ENCODE data around the gene IFT52. TPM values are rescaled to one million over a fixed set of nuclear protein-coding genes. Genes with fewer than 3 reads are reported as not detected.

Gene IFT52
- total RNA-seq, 1 experiment from 2014 or later = 32.5 TPM

DNA sequence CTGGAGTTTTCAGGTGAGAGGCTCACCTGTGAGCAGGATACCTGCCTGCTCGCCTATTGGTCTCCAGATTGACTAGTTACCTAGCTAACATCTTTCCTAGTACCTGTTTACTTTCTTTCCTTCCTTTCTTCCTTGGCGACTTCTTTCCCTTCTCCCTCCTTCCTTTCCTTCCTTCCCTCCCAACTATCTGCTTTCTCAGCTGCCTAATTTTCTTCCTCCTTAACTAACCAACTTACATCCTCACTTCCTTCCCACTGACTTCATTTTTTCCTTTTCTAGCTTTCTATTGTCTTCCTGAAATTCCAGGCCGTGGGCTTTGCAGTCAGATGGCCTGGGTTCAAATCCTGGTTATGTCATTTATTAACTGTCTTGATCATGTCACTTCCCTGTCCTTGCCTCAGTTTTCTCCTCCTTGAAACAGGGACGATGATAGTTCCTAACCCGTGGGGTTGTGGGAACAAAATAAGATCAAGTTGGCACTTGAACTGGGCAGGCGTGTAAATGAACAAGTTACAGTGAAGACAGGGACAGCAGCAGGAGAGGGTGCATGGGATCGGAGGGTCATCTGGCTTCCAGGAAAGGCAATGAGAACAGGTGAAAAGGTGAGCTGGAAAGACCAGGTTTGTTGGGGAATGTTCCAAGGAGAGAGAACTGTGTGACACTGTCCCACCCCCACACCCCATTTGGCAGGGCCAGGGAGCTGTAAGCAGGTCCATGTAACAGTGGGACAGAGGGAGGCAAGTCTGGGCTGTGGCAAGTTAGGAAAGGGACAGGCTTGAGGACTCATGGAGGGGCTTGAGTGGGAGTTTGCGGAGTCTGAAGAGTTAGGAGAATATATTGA lies 31.4 kb upstream of the IFT52 start:
- no peaks in the 10 kb centered on the region for H3K4me1 ChIP-seq (replicated peaks)
- no peaks in the 10 kb centered on the region for H3K27me3 ChIP-seq (replicated peaks)
- no peak overlapping the region for H3K4me3 ChIP-seq
- no peaks in the 10 kb centered on the region for H3K36me3 ChIP-seq
- DNase-seq (ENCODE audit: low read depth in 1 of 2, low spot score in 2 of 2) = no peak
- H3K9me3 ChIP-seq (replicated peaks) = no peaks in the 10 kb centered on the region
- H3K27ac ChIP-seq = no peak overlapping the region

DNA sequence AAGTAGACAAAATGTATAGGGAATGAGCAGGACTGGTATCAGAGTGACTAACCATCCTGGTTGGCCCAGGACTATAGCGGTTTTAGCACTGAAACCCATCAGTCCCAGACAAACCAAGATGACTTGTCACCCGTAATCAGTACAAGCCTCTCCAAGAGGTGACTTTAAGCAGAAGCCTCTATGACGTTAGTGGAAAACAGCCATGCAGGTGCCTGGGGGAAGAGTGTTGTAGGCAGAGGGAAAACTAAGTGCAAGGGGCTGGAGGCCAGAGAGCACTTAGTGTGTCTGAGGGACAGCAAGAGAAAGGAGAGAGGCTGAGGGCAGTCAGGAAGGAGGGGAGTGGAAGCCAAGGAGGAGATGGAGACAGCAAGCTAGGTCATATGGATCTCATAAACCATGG lies 29.8 kb upstream of the IFT52 start:
- Histone ChIP-seq H3K27ac (no peak overlapping the region), H3K36me3 (no peaks in the 10 kb centered on the region), H3K27me3 (replicated peaks) (no peaks in the 10 kb centered on the region), H3K4me3 (no peak overlapping the region), H3K9me3 (replicated peaks) (no peaks in the 10 kb centered on the region), H3K4me1 (replicated peaks) (no peaks in the 10 kb centered on the region)
- DNase-seq (ENCODE audit: low read depth in 1 of 2, low spot score in 2 of 2) = no peak

DNA sequence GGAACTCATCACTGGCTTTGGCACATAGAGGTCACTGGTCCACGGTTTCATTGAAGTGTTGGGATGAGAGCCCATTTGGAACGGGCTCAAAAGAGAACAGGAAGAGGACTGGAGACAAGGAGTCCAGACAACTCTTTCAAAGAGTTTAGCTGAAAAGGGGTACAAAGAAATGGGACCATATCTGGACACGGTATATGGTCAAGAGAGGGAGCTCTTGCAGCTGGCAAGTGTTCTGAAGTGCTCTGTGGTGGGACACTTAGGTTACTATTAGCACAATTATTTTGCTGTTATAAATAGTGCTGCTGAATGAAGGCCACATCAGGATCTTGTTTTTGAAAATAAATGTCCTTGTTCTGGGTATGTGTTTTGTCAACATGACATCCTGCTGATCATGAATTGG lies 27.3 kb upstream of the IFT52 start:
- Histone ChIP-seq H3K36me3 (no peaks in the 10 kb centered on the region), H3K9me3 (replicated peaks) (no peaks in the 10 kb centered on the region), H3K4me1 (replicated peaks) (no peaks in the 10 kb centered on the region), H3K27ac (no peak overlapping the region), H3K27me3 (replicated peaks) (no peaks in the 10 kb centered on the region), H3K4me3 (no peak overlapping the region)
- no peak for DNase-seq (ENCODE audit: low read depth in 1 of 2, low spot score in 2 of 2)

DNA sequence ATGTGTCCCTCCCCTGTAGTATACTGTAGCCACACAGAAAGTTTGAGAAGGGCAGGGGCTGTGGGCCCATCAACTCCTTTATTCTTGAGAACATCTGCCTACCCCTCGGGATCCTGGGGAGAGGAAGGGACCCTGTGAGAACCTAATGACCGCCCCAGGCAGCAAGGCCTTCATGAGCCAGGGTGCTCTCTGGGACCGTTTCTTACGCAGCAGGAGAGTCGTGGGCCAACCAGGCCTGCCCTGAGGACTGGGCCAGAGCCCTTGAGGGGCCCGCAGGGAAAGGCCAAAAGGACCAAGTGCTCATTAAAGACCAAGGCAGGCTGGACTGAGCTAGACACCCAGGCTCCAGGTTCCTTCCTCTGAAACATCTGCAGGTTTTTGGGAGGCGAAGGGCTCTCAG lies 26.7 kb upstream of the IFT52 start:
- Histone ChIP-seq H3K9me3 (replicated peaks) (no peaks in the 10 kb centered on the region), H3K36me3 (no peaks in the 10 kb centered on the region), H3K27me3 (replicated peaks) (no peaks in the 10 kb centered on the region), H3K4me1 (replicated peaks) (no peaks in the 10 kb centered on the region), H3K4me3 (no peak overlapping the region), H3K27ac (no peak overlapping the region)
- no peak for DNase-seq (ENCODE audit: low read depth in 1 of 2, low spot score in 2 of 2)

DNA sequence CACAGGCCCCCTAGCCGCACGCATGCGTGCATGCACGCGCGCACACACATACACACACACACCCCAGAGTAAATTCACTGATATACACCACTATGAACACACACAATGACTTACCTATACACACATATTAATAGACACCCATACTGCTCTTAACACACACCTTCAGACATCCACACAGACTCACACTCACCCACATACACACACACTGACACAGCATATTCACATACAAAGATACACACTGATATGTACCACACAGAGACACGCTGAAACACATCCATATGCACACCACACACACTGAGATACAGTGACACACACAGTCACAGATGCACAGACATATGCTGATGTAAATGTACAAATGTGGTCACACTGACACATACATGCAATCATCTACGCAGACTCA lies 26.3 kb upstream of the IFT52 start:
- no peaks in the 10 kb centered on the region for H3K9me3 ChIP-seq (replicated peaks)
- no peaks in the 10 kb centered on the region for H3K4me1 ChIP-seq (replicated peaks)
- no peaks in the 10 kb centered on the region for H3K27me3 ChIP-seq (replicated peaks)
- H3K36me3 ChIP-seq = no peaks in the 10 kb centered on the region
- H3K4me3 ChIP-seq = no peak overlapping the region
- H3K27ac ChIP-seq = no peak overlapping the region
- no peak for DNase-seq (ENCODE audit: low read depth in 1 of 2, low spot score in 2 of 2)

DNA sequence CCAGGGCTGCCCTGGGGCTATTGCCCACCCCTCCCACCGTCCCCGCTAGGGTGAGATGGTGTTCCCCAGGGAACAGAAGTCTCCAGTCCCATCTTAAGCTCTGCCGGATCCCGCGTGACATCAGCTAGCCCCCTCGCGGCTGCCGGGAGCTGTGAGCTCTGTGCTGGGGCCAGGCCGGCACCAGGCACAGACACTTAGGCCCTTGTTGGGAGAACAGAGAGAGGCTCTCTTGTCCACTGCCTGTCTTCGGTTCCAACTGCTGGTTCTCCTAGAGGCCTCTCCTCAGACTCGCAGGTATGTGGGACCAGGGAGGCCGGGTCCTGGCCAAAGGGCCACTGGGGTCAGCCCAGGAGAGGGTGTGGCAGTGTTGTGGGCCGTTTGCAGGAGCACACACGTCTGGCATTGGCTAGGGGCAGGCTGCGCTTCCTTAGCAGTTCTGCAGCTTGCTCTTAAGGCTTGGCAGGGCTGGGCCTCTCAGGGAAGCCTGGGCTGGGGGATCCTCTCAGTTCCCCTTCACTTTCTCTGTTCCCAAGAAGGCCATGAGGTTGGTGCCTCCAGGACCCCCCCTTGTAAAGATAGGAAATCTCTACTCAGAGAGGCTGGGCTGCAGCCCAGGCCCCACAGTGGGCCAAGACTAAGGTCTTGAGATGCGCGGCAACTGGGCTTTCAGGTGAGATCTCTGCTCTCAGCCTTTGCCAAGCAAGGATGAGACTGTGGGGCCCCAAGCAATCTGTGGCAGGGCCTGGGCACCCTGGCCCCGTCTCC lies 25.6 kb upstream of the IFT52 start:
- Histone ChIP-seq H3K4me1 (replicated peaks) (no peaks in the 10 kb centered on the region), H3K27ac (no peak overlapping the region), H3K27me3 (replicated peaks) (no peaks in the 10 kb centered on the region), H3K36me3 (no peaks in the 10 kb centered on the region), H3K4me3 (no peak overlapping the region), H3K9me3 (replicated peaks) (no peaks in the 10 kb centered on the region)
- DNase-seq (ENCODE audit: low read depth in 1 of 2, low spot score in 2 of 2) = no peak

DNA sequence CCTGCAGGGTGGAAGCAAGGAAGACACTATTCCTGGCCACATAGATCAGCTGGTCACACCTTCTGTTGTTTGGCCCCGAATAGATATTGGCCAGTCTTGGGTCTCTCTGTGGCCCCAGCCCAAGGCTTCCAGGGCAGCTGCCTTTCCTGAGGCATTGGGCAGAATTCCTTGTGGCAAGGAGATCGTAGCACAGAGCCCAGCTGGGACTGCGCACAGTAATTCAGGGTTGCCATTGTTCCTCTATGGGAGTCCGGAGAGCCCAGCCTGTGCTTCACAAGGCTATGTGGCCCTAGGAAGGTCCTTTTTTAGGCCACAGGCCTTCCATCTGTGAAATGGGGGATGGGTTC lies 25.0 kb upstream of the IFT52 start:
- Histone ChIP-seq H3K4me3 (no peak overlapping the region), H3K9me3 (replicated peaks) (no peaks in the 10 kb centered on the region), H3K27ac (no peak overlapping the region), H3K4me1 (replicated peaks) (no peaks in the 10 kb centered on the region), H3K36me3 (no peaks in the 10 kb centered on the region), H3K27me3 (replicated peaks) (no peaks in the 10 kb centered on the region; the same call in 1 of the 2 replicates)
- DNase-seq (ENCODE audit: low read depth in 1 of 2, low spot score in 2 of 2) = no peak

DNA sequence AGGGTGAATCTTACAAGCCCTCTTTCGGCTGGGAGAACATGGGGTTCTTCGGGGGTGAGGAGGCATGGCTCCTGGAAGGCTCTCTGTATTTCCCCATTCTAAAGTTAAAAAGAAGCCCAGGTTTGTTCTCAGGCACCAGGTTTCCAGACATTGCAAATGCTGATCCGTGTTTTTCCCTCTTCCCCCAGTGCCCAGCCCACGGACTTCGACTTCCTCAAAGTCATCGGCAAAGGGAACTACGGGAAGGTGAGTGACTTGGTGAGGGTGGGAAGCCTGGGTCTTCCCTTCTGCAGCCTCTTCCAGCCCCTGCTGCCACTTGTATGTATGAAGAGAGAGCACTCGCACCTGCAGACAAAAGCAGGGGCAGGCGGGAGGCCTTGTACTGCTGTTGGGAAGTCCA lies 23.3 kb upstream of the IFT52 start:
- DNase-seq (ENCODE audit: low read depth in 1 of 2, low spot score in 2 of 2) = no peak
- H3K27ac ChIP-seq = no peak overlapping the region
- H3K4me3 ChIP-seq = no peak overlapping the region
- H3K27me3 ChIP-seq (replicated peaks) = no peaks in the 10 kb centered on the region; the same call in 1 of the 2 replicates
- no peaks in the 10 kb centered on the region for H3K36me3 ChIP-seq
- no peaks in the 10 kb centered on the region for H3K4me1 ChIP-seq (replicated peaks)
- no peaks in the 10 kb centered on the region for H3K9me3 ChIP-seq (replicated peaks)

DNA sequence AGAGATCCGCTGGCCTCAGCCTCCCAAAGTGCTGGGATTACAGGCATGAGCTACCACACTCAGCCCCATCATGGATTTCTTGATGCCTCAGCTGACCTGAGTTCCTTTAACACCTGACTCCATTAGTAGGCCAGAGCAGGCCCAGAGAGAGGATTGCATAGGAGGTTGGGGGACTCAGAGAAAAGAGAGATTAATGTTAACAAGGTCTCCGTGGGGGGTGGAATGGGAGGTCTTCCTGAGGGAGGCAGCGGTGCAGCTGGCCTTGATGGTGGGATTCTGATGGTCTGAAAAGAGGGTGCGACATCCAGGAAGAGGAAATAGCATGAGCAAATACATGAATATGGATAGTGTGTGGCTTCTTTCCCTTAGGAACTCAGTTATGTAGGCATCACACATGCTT lies 22.0 kb upstream of the IFT52 start:
- Histone ChIP-seq H3K27ac (no peak overlapping the region), H3K4me3 (no peak overlapping the region), H3K4me1 (replicated peaks) (no peaks in the 10 kb centered on the region), H3K27me3 (replicated peaks) (no peaks in the 10 kb centered on the region; the same call in 1 of the 2 replicates), H3K36me3 (no peaks in the 10 kb centered on the region), H3K9me3 (replicated peaks) (no peaks in the 10 kb centered on the region)
- DNase-seq (ENCODE audit: low read depth in 1 of 2, low spot score in 2 of 2) = no peak

DNA sequence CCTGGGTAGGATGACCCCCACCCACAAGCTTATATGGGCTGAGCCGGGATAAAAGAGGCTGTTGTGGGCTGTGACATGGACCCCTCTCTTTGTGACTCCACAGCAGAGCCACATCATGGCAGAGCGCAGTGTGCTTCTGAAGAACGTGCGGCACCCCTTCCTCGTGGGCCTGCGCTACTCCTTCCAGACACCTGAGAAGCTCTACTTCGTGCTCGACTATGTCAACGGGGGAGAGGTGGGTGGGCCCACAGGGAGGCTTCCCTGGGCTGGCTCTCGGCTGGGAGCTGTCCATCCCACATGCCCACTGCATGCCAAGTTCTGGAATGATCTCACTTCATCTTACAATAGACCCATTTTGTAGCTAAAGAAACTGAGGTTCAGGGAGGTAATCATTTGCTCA lies 21.5 kb upstream of the IFT52 start:
- no peaks in the 10 kb centered on the region for H3K4me1 ChIP-seq (replicated peaks)
- H3K9me3 ChIP-seq (replicated peaks) = no peaks in the 10 kb centered on the region
- H3K36me3 ChIP-seq = no peaks in the 10 kb centered on the region
- no peaks in the 10 kb centered on the region; the same call in 1 of the 2 replicates for H3K27me3 ChIP-seq (replicated peaks)
- no peak for DNase-seq (ENCODE audit: low read depth in 1 of 2, low spot score in 2 of 2)
- no peak overlapping the region for H3K4me3 ChIP-seq
- H3K27ac ChIP-seq = no peak overlapping the region

DNA sequence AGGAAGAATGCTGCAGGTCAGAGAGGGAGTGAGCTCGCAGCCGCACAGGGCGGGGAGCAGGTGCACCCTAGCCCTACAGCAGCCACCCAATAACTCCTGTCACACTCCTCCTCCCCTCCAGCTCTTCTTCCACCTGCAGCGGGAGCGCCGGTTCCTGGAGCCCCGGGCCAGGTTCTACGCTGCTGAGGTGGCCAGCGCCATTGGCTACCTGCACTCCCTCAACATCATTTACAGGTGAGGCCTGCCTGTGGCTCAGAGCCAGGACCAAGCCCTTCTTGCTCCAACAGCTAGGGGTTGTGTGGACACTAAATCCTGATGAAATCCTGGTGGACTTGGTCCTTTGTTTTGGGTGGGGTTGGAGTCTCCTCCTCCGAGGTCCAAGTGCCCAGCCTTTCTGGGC lies 20.2 kb upstream of the IFT52 start:
- no peak overlapping the region for H3K27ac ChIP-seq
- no peaks in the 10 kb centered on the region for H3K4me1 ChIP-seq (replicated peaks)
- H3K27me3 ChIP-seq (replicated peaks) = no peaks in the 10 kb centered on the region; the same call in 1 of the 2 replicates
- H3K36me3 ChIP-seq = no peaks in the 10 kb centered on the region
- H3K9me3 ChIP-seq (replicated peaks) = no peaks in the 10 kb centered on the region
- DNase-seq (ENCODE audit: low read depth in 1 of 2, low spot score in 2 of 2) = no peak
- H3K4me3 ChIP-seq = no peak overlapping the region

DNA sequence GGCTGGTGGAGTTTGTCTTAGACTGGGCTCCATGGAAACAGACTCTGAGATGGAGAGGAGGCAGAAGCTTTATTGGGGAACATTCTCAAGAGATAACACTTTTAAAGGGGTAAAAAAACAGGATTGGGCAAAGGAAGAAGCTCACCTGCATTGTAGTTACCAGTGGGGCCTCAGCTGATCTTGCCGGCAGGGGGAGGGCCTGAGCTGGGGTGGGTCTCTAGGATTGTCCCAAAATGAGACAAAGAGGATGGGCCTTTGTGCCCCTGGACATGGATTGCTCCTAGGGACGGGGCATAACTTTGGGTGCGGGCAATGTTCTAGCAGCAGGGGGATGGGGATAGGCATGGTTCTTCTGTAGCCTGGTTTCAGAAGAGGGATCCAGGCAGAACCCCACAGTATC lies 19.4 kb upstream of the IFT52 start:
- Histone ChIP-seq H3K27me3 (replicated peaks) (no peaks in the 10 kb centered on the region; the same call in 1 of the 2 replicates), H3K36me3 (no peaks in the 10 kb centered on the region), H3K4me1 (replicated peaks) (no peaks in the 10 kb centered on the region), H3K27ac (no peak overlapping the region), H3K4me3 (no peak overlapping the region), H3K9me3 (replicated peaks) (no peaks in the 10 kb centered on the region)
- DNase-seq (ENCODE audit: low read depth in 1 of 2, low spot score in 2 of 2) = no peak

DNA sequence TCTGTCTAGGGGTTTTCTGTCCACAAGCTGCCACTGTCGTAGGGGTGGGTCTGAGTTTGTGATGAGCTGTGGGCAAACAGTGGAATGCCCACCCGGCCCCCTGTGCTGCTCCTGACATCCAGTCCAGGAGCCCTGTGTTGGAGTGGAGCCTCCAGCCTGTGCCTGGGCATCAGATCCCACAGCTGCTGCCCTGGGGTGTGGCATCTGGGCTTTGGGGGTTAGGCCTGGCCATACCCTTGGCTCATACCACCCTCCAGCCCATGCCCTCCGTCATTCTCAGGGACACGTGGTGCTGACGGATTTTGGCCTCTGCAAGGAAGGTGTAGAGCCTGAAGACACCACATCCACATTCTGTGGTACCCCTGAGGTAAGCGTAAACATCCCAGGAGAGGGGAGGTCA lies 19.0 kb upstream of the IFT52 start:
- H3K4me1 ChIP-seq (replicated peaks) = no peaks in the 10 kb centered on the region
- H3K4me3 ChIP-seq = no peak overlapping the region
- H3K27ac ChIP-seq = no peak overlapping the region
- no peaks in the 10 kb centered on the region for H3K9me3 ChIP-seq (replicated peaks)
- no peaks in the 10 kb centered on the region; the same call in 1 of the 2 replicates for H3K27me3 ChIP-seq (replicated peaks)
- H3K36me3 ChIP-seq = no peaks in the 10 kb centered on the region
- no peak for DNase-seq (ENCODE audit: low read depth in 1 of 2, low spot score in 2 of 2)

DNA sequence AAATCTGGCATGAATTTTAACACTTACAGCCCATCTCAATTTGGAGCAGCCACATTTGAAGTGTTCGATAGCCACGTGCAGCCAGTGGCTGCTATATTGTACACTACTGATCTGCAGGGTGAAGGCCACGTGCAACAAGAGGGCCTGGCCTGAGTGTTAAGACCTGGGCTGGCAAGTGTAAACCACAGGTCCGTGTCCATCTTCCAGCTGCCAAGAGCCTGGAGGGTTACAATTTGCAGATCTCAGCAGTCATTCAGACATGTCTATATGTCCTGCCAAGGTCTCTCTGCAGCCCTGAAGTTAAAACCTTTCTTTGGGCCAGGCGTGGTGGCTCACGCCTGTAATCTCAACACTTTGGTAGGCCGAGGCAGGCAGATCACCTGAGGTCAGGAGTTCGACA lies 17.8 kb upstream of the IFT52 start:
- H3K36me3 ChIP-seq = no peaks in the 10 kb centered on the region
- H3K4me1 ChIP-seq (replicated peaks) = no peaks in the 10 kb centered on the region
- no peaks in the 10 kb centered on the region; the same call in 1 of the 2 replicates for H3K27me3 ChIP-seq (replicated peaks)
- H3K9me3 ChIP-seq (replicated peaks) = no peaks in the 10 kb centered on the region
- H3K27ac ChIP-seq = no peak overlapping the region
- DNase-seq (ENCODE audit: low read depth in 1 of 2, low spot score in 2 of 2) = no peak
- no peak overlapping the region for H3K4me3 ChIP-seq
